LoVo (cell line): Measurements from ENCODE around the gene EFCAB12.

Source experiments
- DNase-seq: peaks from one replicate; pipeline ENCODE4 v3.0.0-alpha.2; 2016; ENCODE audit warnings: low spot score

EFCAB12 gene

GRCh38 chr3:129445471-129445870 lies 17.0 kb upstream of the EFCAB12 start:
- no peak for DNase-seq

GRCh38 chr3:129442947-129443346 lies 14.5 kb upstream of the EFCAB12 start:
- DNase-seq, result no peak

- no peak for DNase-seq
These were observed 14.1 kb upstream of the EFCAB12 start for GRCh38 chr3:129442486-129442885.

GRCh38 chr3:129441782-129442181 lies 13.3 kb upstream of the EFCAB12 start:
- DNase-seq, result no peak

GRCh38 chr3:129441215-129441614 lies 12.8 kb upstream of the EFCAB12 start:
- DNase-seq, result no peak

- DNase-seq, result no peak
These were observed 12.3 kb upstream of the EFCAB12 start for GRCh38 chr3:129440618-129441190.

- peak; percentile 97 for DNase-seq
These were observed 11.6 kb upstream of the EFCAB12 start, which contains the start of the genes IFT122 and MBD4 for GRCh38 chr3:129439817-129440617. Gene IFT122, plus strand, starts transcription at chr3:129440224. Its CDS starts 107 bp downstream, at chr3:129440331. Gene MBD4, minus strand, starts transcription at chr3:129439948. Its CDS starts 115 bp downstream, at chr3:129439833.

- peak; percentile 13 for DNase-seq
These were observed 10.9 kb upstream of the EFCAB12 start for GRCh38 chr3:129439226-129439816.

- no peak for DNase-seq
These were observed 6.9 kb upstream of the EFCAB12 start for GRCh38 chr3:129435367-129435766.

GRCh38 chr3:129434140-129434539 lies 5.7 kb upstream of the EFCAB12 start:
- DNase-seq, result no peak

GRCh38 chr3:129433565-129433964 lies 5.1 kb upstream of the EFCAB12 start:
- DNase-seq, result peak; percentile 14

GRCh38 chr3:129432671-129433070 lies 4.2 kb upstream of the EFCAB12 start:
- DNase-seq, result no peak

- no peak for DNase-seq
These were observed 3.6 kb upstream of the EFCAB12 start for GRCh38 chr3:129432036-129432435.

- DNase-seq, result no peak
These were observed 1.2 kb upstream of the EFCAB12 start for GRCh38 chr3:129429602-129430001.

GRCh38 chr3:129429080-129429451 lies 630 bp upstream of the EFCAB12 start:
- no peak for DNase-seq

- DNase-seq, result no peak
These were observed 445 bp downstream of the EFCAB12 start for GRCh38 chr3:129428007-129428375.

- no peak for DNase-seq
These were observed 2.8 kb downstream of the EFCAB12 start for GRCh38 chr3:129425619-129426018.

GRCh38 chr3:129425213-129425612 lies 3.2 kb downstream of the EFCAB12 start:
- DNase-seq, result no peak

- DNase-seq, result no peak
These were observed 4.1 kb downstream of the EFCAB12 start for GRCh38 chr3:129424185-129424841.

- DNase-seq, result no peak
These were observed 5.5 kb downstream of the EFCAB12 start for GRCh38 chr3:129422897-129423296.

GRCh38 chr3:129421988-129422745 lies 6.3 kb downstream of the EFCAB12 start:
- DNase-seq, result no peak
